A673 (cell line): ENCODE measurements around the gene MBL2. TPM values are rescaled to one million over a fixed set of nuclear protein-coding genes. Genes with fewer than 3 reads are reported as not detected.

Source experiments
- BruUV-seq: library from RNA; stranded (reverse); fragments of 400-500 nt; replicated peaks from 2 replicates; lab custom pipeline; 2021; lab: Mats Ljungman, UMichigan
- CTCF ChIA-PET: fragments of 300-600 bp; sonication (Branson Sonifier 250); formaldehyde crosslinking; loops from one replicate; lab custom pipeline; 2022; ENCODE audit warnings: antibody characterized with exemption; lab: Charles Lee
- POLR2A ChIA-PET: fragments of 300-600 bp; sonication (Branson Sonifier 250); formaldehyde crosslinking; loops from one replicate; lab custom pipeline; 2022; ENCODE audit warnings: antibody characterized with exemption; ENCODE audit not compliant: low non-redundant PET; lab: Charles Lee
- DNase-seq: peaks from one replicate; pipeline ENCODE4 v3.0.0-alpha.2; 2015; ENCODE audit warnings: low spot score
- H3K27ac ChIP-seq: fragments of 200-600 bp; sonication (generic); 2 replicates; pipeline ENCODE4 v1.5.1; 2016; ENCODE audit warnings: mixed run types, low read depth, mild to moderate bottlenecking, mixed read lengths, antibody characterized with exemption, low read length; ENCODE audit not compliant: poor library complexity, severe bottlenecking
- H3K27me3 ChIP-seq: fragments of 200-600 bp; sonication (generic); replicated peaks from 2 replicates; pipeline ENCODE4 v1.6.1; 2017; ENCODE audit warnings: mixed run types, low read depth, mild to moderate bottlenecking, mixed read lengths, antibody characterized with exemption, low read length; ENCODE audit not compliant: insufficient read depth, poor library complexity
- H3K36me3 ChIP-seq: fragments of 200-600 bp; sonication (generic); 2 replicates; pipeline ENCODE4 v1.6.1; 2016; ENCODE audit warnings: mixed run types, mild to moderate bottlenecking, mixed read lengths, antibody characterized with exemption, low read length; ENCODE audit not compliant: insufficient read depth, poor library complexity, severe bottlenecking
- H3K4me1 ChIP-seq: fragments of 200-600 bp; sonication (generic); 2 replicates; pipeline ENCODE4 v1.6.1; 2017; ENCODE audit warnings: mixed run types, mild to moderate bottlenecking, mixed read lengths, antibody characterized with exemption, low read length; ENCODE audit not compliant: insufficient read depth, poor library complexity, severe bottlenecking
- H3K4me3 ChIP-seq: fragments of 200-600 bp; sonication (generic); 2 replicates; pipeline ENCODE4 v1.5.1; 2016; ENCODE audit warnings: low read depth, mixed run types, mild to moderate bottlenecking, mixed read lengths, low read length; ENCODE audit not compliant: poor library complexity, severe bottlenecking
- H3K9me3 ChIP-seq: fragments of 200-600 bp; sonication (generic); 2 replicates; pipeline ENCODE4 v1.6.1; 2016; ENCODE audit warnings: mixed run types, low read depth, mild to moderate bottlenecking, mixed read lengths, antibody characterized with exemption, low read length; ENCODE audit not compliant: poor library complexity, severe bottlenecking
- CTCF ChIP-seq: fragments of 300-800, 200-600 bp; sonication (generic); conservative IDR thresholded peaks from 2 replicates; pipeline ENCODE4 v1.5.1; 2017; ENCODE audit warnings: low read depth, mild to moderate bottlenecking, antibody characterized with exemption, low read length, moderate library complexity, mixed read lengths
- EZH2 ChIP-seq: fragments of 200-600 bp; sonication (generic); IDR thresholded peaks from 2 replicates; pipeline ENCODE4 v1.6.1; 2017; ENCODE audit warnings: borderline replicate concordance, low read depth, mild to moderate bottlenecking, mixed read lengths, antibody characterized with exemption, low read length; ENCODE audit not compliant: poor library complexity, severe bottlenecking
- intact Hi-C: fragments of 100-400 bp; cut with micrococcal nuclease; formaldehyde crosslinking; loops from one replicate; pipeline ENCODE4 v1.10.0; 2022; ENCODE audit not compliant: unreplicated experiment
- total RNA-seq: library from RNA; stranded (reverse); gene quantifications from 2 replicates; pipeline ENCODE4 v1.2.3, GENCODE V29; 2021

The MBL2 gene
- total RNA-seq, 1 experiment from 2014 or later = not detected

GRCh38 chr10:52740155-52740549 is 32.4 kb downstream of the MBL2 start:
- ChIA-PET CTCF (interaction anchor here (1.5 kb wide), 1 partner anchor 39 kb away, joined by 3 read pairs; no protein-coding TSS in a partner anchor), POLR2A (no interaction called here)
- no TSS peak for BruUV-seq
- Histone ChIP-seq H3K27me3 (no peaks in the 10 kb centered on the region), H3K9me3 (no peaks in the 10 kb centered on the region), H3K4me1 (no peaks in the 10 kb centered on the region), H3K4me3 (no peak overlapping the region), H3K27ac (no peak overlapping the region), H3K36me3 (no peaks in the 10 kb centered on the region)
- intact Hi-C loops = loop anchor here (2.0 kb wide), 1 partner anchor 41 kb away; no protein-coding TSS in a partner anchor
- no peak for TF ChIP-seq CTCF
- no peak for TF ChIP-seq EZH2
- DNase-seq = no peak

- no TSS peak for BruUV-seq
- TF ChIP-seq EZH2 (no peak), CTCF (no peak)
- CTCF ChIA-PET = no interaction called here
- Histone ChIP-seq H3K4me1 (no peaks in the 10 kb centered on the region), H3K27ac (no peak overlapping the region), H3K9me3 (no peaks in the 10 kb centered on the region), H3K36me3 (no peaks in the 10 kb centered on the region), H3K27me3 (no peaks in the 10 kb centered on the region), H3K4me3 (no peak overlapping the region)
- DNase-seq = no peak
- POLR2A ChIA-PET = no interaction called here
- intact Hi-C loops = loop anchor here (2.0 kb wide), 1 partner anchor 41 kb away; no protein-coding TSS in a partner anchor
These were observed 33.0 kb downstream of the MBL2 start for GRCh38 chr10:52739380-52740154.

- Histone ChIP-seq H3K27me3 (no peaks in the 10 kb centered on the region), H3K4me1 (no peaks in the 10 kb centered on the region), H3K36me3 (no peaks in the 10 kb centered on the region), H3K4me3 (no peak overlapping the region), H3K27ac (no peak overlapping the region), H3K9me3 (no peaks in the 10 kb centered on the region)
- CTCF ChIA-PET = no interaction called here
- DNase-seq = no peak
- BruUV-seq = no TSS peak
- intact Hi-C loops = no loop called here
- TF ChIP-seq EZH2 = no peak
- no peak for TF ChIP-seq CTCF
- POLR2A ChIA-PET = no interaction called here
These were observed 33.6 kb downstream of the MBL2 start for GRCh38 chr10:52738951-52739350.
